HG02938 (cell line): ENCODE results near the gene CRACDL.
"Not testable (repeated sequence)": the region's sequence is repeated elsewhere in the genome, so short reads cannot be mapped to it uniquely, and the experiment has no call there.

ENCODE experiments used
- ATAC-seq: cut with Tn5 transposase; IDR thresholded peaks from one replicate; pipeline ENCODE4 v1.9.1; 2021; ENCODE audit warnings: mild to moderate bottlenecking, moderate library complexity; ENCODE audit not compliant: unreplicated experiment

Gene CRACDL

DNA sequence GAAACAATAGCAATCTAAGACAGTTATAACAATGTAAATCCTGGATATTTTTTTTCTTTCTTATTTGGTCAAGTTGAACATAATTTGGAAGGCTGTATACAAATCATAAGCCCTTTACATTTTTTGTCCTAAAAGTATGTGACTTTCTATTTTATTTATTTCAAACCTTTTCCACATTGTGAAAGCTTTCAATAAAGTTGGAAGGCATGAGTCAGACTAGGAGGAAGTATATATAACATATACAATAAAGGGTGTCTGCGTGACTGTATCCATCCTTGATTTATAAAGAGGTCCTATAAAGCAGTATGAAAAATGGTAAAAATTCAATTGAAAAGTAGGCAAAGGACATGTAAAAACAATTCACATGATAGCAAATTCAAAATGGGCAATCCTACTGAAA is 44.4 kb downstream of the CRACDL start:
- no peak for ATAC-seq

DNA sequence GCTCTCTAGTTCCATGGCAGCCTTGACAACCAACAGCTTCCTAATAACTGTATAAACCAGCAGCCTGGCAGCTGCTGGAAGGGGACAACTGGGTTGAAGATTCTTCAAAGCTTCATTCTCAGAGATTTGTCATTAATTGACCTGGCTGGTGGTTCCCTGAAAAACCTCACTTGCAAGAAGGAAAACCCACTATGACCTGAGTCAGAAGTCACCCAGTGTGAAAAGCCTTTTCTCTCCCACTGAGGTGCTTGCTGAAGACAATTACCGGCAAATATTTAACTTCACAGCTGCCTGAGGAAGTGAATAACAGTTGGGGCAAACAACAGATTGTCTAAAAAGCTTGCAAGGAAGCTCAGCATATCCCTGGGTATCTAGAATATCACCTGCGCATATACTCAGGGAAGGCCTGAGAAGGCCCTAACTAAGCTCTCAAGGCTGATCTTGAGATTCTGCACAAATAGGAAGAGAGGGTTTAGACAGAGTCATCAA is 49.9 kb downstream of the CRACDL start:
- no peak for ATAC-seq

DNA sequence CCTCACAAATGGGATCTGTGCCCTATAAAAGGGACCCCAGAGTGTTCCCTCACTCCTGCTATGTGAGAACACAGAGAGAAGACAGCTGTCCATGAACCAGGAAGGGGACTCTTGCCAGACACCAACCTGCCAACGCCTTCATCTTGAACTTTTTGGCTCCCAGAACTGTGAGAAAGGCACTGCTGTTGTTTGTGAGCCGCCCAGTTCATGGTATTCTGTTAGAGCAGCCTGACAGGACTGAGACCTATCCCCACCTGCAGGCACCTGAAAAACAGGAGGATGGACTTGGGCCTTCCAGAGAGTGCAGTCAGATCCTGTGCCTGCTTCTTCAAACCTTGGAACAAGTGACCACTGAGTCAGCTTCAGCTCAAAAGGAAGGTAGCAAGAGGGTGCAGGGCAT is 51.4 kb downstream of the CRACDL start:
- ATAC-seq = no peak

DNA sequence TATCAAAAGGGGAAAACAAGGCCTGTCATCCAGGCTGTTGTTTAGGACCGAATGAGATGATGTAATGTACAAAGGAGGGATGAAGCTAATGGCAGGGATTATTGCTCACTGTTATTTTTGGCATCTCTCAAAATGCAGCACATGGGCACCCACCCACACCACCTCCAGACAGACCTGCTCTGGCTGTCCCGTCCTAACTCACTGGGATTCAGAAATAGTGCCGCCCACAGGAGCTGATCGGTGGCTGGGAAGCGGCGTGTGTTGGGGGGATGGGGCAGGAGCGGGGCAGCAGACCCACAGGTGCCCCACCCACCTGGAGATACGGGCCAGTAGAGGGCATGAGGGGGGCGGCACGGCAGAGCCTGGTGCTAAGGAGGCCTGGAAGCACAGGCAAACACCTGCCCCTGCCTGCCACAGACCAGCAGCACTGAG is 52.2 kb downstream of the CRACDL start:
- ATAC-seq = no peak

DNA sequence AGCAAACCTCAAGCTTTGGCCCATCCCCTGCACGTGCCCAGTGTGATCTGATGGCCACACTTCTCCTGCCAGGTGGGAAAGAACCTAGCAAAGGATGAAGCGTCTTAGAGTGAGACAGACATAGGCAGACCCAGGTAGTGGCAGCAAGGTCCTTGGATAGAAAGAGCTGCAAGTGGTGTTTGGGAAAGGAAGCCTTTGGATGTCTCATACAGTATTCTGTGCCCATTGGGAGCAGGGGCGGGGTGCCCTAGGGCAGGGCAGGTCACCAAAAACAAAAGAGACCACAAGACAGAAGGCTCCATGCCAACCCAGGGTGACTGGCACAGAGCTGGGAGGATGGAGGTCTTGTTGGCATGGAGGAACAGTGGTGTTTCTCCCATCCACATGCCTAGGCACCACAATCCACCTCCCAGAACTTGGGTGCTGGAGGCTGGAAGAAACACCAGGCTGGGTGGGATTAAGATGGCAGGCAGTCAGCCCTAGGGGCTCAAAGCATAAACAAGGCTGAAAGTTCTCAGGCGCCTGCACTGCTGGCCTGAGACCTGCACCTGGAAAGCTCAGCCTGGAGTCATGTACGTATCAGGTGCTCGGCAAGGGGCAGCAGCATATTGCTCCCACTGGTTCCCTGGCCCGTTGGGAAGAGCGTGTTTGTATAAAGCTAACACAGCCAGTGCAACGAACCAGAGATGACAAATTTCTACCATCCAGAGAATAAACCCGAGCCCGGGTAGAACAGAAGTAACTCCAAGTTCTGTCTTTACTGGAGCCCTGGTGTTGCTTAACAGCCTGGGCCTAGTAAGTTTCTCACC is 52.9 kb downstream of the CRACDL start:
- ATAC-seq = no peak

DNA sequence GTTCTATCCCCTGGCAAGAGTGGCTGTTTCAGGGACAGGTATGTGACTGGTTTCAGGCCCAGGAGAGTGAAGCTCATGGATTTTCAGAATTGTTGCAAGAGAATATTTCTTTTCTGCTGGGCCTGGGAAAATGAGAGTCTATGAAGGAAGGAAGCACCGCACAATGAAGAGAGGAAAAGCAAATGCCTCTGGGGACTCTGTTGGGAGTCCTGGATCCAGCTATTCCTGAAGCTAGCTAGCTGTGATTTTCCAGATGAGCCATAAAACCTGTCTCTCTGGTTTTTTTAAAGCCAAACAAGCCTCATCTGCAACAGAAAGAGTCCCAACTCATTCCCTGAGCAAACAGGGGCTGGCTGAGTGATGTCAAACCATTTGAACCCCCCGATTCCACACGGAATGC is 53.7 kb downstream of the CRACDL start:
- ATAC-seq = no peak

DNA sequence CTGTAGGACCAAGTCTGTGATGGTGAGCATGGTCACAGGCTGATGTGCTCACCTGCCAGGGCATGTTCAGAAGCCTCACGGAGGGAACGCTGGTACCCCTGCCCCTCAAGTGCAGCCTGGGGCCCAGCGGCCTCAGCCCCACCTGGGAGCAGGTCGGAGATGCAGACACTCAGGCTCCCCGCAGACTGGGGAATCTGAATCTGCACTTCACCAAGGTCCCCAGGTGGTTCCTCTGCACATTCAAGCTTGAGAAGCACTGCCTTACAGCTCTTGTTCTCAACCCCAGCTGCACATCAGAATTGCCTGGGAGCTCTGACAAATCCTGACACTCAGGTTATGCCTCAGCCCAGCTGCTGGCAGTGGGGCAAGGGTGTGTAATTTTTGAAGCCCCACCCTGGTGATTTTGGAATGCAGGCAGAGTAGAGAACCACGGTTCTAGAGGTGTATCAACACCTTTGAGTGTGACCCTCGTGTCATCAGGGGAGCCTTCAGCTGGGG is 54.8 kb downstream of the CRACDL start:
- no peak for ATAC-seq

DNA sequence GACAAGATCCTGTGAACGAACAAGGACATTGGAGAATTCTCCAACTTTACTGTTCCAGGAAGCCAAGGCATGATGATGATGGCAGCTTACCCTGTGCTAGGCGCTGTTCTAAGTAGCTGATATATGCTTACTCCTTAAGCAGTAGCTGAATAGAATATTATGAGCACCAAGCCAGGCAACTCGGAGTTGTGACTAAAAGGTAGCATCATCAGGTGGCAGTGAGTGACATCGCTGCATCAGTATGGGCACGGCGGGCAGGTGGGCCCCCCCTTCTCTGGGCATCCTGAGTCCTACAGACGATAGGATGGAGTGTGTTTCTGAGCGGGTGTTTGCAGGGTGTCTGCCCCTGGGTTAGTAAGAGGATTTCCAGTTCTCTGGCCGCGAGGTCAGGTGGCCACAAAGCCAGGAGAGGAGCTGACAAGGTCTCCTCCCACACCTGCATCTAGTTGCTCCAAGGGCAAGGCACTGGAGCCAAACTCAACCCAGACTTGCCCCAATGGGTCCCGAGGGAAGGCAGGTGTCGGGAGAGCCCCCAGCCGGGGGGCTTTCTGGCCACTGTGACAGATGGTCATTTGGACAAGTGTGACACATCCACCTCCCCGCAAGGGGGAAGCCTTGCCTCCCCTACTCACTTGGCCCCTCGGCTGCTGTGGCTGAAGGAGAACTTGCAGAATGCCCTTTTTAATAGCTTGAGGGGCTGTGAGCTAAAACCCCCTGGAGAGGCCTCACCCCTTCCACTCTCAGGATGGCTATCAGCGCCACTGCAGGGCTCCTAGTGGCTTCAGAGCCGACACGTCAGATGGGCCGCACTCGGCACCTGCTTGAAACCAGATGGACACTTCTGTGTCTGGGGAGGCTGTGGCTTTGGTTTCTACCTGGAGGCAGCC is 55.5 kb downstream of the CRACDL start:
- no peak for ATAC-seq

DNA sequence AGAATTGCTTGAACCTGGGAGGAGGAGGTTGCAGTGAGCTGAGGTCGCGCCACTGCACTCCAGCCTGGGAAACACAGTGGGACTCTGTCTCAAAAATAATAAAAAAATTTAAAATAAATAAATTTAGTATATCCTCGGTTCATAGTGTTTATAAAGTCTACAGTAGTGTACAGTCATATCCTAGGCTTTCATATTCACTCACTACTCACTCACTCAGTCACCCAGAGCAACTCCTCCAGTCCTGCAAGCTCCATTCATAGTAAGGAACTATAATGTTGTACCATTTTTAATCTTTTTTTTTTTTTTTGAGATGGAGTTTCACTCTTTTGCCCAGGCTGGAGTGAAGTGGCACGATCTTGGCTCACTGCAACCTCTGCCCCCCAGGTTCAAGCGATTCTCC is 58.4 kb downstream of the CRACDL start:
- ATAC-seq = not testable (repeated sequence)

DNA sequence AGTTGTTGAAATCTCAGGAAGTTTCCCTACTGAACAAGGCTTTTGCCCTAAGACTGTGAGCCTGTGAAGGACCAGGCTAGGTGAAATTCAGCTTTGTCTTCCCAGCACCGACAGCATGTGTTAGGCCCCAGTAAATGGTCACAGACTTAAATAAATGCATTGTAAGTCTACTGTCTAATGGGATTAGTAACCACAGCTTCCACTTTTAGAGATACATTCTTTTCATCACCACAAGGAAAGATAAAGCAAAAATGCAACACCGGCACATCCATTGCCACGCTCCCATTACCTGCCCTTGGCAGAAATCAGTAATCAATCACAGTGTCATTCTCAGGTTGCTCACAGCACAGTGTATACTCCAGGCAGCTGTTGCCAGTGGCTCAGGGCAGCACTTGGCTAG is 59.3 kb downstream of the CRACDL start:
- ATAC-seq = no peak

DNA sequence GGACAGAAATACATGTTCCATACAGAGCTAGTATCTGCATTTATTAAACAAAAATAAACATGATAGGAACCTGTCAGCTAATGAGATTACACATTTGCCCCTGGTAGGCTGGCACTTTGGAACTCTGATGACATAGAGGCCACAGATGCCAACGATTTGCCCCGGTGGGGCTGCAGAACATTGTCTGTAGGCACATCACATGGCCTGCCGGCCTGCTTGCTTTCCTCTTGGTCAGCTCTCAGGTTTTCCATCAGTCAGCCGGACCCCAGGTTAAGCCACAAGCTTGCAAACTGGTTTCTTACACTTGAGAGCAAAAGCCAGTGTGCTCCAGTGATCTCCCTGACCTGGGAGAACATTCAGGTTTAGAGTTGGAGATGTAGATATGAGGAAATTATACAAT is 60.3 kb downstream of the CRACDL start:
- ATAC-seq = no peak

DNA sequence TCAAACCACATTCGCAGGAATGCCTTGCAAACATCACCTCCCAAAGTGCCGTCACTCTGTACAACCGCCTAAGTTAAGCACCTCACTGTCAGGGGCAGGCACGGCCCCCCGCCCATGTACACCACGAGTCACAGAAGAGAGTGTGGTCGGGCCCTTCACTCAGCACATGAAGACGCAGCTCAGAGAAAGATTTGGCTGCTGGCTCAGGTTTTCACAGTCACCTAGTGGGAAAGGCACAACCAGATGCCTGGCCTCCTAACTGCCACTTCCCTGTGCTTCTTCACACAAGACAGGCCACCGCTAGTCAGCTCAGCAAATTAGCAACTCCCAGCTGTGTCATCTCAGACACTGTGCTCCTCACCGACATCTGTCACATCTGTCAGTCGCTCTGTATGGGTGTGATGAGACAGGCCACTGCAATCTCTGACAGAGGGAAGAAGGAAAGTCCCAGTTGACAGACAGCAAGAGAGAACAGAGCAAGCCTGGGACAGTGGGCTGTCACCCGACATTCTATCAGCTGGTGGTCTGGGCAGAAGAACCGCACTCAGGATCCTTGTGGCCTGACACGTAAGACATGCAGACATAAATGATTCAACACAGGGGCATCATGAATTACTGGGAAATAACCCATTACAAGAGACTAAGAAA is 60.8 kb downstream of the CRACDL start:
- no peak for ATAC-seq

DNA sequence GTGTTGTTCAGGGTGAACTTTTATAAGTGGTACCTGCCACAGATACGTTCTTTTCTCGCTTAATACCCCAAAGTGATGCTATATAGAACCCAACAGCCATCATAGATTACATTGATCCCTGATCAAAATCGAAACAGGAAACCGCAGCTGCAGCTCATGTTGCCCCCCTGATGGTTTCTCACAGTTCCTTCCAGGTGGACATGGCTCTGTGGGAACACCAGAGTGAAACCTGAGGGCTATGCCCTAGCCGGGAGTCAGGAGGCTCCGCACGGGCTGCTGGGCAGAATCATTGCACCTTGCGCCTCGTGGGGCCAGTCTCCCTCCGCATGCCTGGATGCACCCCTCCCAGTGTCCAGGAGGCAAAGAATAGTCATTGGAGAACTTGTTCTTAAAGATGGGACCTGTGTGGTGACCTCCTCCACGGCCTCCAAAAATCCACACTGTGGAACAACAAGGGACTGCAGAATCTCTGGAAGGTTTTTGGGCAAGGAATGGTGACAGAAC is 61.8 kb downstream of the CRACDL start:
- ATAC-seq = no peak

DNA sequence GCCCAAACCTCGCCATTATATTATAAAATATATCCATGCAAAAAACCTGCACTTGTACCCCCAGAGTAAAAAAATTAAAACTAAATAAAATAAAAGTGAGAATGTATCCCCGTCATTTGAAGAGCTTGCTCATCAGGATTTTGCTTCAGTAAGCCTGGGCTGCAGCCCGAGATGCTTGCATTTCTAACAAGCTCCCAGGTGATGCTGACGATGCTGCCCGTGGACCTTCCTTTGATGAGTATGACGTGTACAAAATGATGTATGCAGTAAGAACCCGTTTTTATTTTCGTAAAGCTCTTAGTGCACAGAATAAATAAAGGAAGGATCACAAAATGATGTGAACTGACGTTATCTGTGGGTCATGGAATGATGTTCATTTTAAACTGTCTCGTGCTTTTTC is 63.5 kb downstream of the CRACDL start:
- no peak for ATAC-seq

DNA sequence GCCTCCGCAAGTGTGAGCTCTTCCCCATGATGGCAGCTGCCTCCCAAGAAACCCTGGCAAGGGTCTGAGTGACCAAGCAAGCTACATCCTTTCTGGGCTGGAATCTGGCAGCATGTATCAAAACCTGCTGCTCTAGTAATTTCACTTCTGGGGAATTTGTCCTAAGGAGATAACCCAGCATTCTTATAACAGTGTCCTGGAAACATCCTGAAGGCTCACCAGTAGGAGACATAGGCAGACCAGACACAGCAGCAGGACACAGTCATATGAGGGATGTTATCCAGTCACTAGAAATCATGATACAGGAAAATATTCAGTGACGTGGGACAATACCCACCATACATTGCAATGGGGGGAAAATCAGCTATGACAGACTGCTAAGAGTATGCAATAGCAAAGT is 64.5 kb downstream of the CRACDL start:
- no peak for ATAC-seq

DNA sequence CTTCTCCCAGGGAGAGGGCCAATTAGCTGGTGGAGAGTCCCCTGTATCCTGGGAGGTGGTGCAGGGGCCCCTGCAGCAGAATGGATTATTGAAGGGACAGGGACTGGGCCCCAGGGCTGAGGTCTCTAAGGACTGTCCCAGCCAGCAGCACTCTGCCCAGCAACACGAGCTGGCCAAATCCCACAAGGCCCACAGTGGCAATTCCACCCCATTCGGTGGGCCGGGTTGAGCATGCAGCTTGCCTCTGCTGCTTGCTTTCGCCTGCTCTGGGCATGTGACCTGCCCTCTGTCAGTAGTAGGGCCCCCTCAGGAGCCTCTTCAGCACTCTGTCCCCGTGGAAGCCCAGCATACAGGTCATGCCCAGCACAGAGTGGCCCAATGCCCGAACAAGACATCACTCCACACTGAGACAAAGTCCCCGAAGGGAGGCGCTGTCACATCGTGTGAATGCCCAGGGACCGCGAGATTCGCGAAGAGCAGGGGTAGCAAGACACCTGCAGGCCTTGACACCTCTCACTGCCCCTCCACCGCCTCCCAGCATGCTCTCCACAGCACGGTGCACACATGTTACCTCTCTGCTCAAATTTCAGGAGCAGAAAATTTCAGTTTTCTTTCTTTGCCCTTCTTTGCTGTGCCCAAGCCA is 65.4 kb downstream of the CRACDL start:
- no peak for ATAC-seq

DNA sequence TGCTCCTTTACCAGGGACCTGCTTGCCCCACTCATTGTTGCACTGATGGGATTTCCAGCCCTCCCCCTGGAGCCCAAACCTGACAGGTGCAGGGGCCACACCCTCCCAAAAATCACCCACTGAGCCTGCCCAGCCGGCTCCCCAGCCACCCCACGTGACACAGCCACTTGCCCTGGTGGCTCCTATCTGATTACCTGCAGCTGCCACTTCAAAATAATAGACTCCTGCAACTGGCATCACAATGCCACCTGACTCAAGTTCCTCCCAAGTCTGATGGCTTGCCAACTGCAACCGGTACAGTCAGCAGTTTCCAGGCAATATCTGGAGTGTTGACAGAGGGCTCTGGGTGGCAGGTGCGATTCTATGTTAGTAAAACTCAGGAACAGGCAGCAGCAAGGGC is 66.2 kb downstream of the CRACDL start:
- no peak for ATAC-seq

DNA sequence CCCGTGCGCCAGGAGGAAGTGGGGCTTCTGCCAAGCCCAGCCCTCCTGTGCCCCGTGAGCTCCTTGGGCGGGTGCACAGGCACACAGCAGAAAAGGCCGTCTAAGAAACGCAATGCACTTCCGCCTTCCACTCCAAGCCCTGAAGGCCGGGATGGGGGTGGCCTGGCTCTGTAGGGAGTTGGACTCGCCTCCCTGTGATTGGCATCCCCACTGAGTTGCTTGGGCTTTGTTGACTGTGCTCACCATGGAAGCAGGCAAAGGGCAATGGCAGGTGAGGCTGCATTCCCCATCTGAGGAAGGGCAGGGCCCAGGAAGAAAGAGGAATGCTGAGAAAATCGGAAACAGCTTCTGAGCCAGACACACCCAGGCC is 66.8 kb downstream of the CRACDL start:
- ATAC-seq = no peak

DNA sequence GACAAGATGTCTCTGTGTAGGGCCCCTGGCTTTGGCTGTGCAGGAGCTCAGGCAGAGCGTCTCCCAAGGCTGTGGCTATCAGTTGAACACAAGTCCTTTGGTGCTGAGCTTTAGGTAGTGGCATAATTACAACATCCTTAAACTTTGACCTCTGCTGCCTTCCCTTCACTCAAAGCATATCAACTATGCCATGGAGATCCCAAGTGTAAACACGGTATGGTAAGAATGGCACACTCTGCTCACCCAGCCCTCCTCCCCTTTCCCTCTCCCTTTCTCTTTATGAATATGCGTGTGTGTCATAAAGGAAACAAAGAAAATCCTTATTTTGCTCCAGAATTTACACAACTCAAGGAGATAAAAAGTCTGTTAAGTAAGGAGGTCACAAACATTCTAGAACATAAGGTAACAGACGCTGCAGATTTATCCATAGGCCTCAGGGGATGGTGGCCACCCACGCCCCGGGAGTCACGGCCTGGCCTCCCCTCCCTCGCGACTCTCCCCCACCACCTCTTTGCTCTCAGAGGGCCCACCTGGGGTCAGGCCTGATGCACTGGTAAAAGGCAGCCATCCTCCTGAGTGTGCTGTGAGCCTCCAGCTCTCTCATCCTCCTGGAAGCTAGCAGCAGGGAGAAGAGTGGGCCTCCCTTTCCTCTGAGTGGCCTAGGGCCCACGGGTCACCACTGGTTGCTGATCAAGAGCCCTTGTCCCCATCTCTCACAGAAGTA is 67.3 kb downstream of the CRACDL start:
- ATAC-seq = no peak
